SK-N-SH (cell line): ENCODE data around the gene KASH5. TPM values are rescaled to one million over a fixed set of nuclear protein-coding genes. Genes with fewer than 3 reads are reported as not detected.

ENCODE experiments used
- CTCF ChIA-PET: fragments of 300-600, 350-600 bp; formaldehyde crosslinking; extraction: SDS; loops from one replicate; lab custom pipeline; 2021; lab: Yijun Ruan, JAX
- POLR2A ChIA-PET: fragments of 350-600 bp; sonication (Branson Sonifier 250); formaldehyde crosslinking; extraction: SDS; loops from one replicate; lab custom pipeline; 2020; ENCODE audit warnings: antibody characterized with exemption, inconsistent platforms; lab: Yijun Ruan, JAX
- DNase-seq: peaks from one replicate; pipeline ENCODE4 v3.0.0; 2012
- H2AFZ ChIP-seq: fragments of 200-600 bp; sonication (generic); 2 replicates; pipeline ENCODE4 v1.8.1; 2016; ENCODE audit warnings: antibody characterized with exemption, mild to moderate bottlenecking, low read depth
- H3F3A ChIP-seq: fragments of 200-600 bp; sonication (generic); replicated peaks from 2 replicates; pipeline ENCODE3; 2016; ENCODE audit warnings: antibody characterized with exemption, mild to moderate bottlenecking; ENCODE audit not compliant: insufficient read depth
- H3K27ac ChIP-seq, 2 experiments: fragments of 200-500 bp in 1 of 2; fragments of 200-600 bp in 1 of 2; sonication (Bioruptor generic) in 1 of 2; sonication (generic), shearing (Covaris generic) in 1 of 2; 2 replicates each; pipeline versions ENCODE4 v1.5.1 to v1.6.1; 2014 to 2016; ENCODE audit warnings: low read depth in 2 of 2, inconsistent platforms in 1 of 2, low read length in 1 of 2, mild to moderate bottlenecking in 1 of 2, mixed read lengths in 1 of 2
- H3K27me3 ChIP-seq: fragments of 200-600 bp; sonication (generic), shearing (Covaris generic); 2 replicates; pipeline ENCODE4 v1.6.1; 2016; ENCODE audit warnings: mixed run types; ENCODE audit not compliant: insufficient read depth
- H3K36me3 ChIP-seq, 2 experiments: fragments of 200-500 bp in 1 of 2; fragments of 200-600 bp in 1 of 2; sonication (Bioruptor generic) in 1 of 2; sonication (generic) in 1 of 2; replicated peaks in 1 of 2; 2 replicates each; pipeline versions ENCODE3 to v1.5.1; 2014 to 2016; ENCODE audit warnings: low read length in 1 of 2, mild to moderate bottlenecking in 1 of 2; ENCODE audit not compliant: insufficient read depth in 2 of 2, control insufficient read depth in 1 of 2
- H3K4me1 ChIP-seq, 2 experiments: fragments of 200-500 bp in 1 of 2; fragments of 200-600 bp in 1 of 2; sonication (Bioruptor generic) in 1 of 2; sonication (generic), shearing (Covaris generic) in 1 of 2; 2 replicates each; pipeline versions ENCODE4 v1.5.1 to v1.6.1; 2014 to 2016; ENCODE audit warnings: low read depth in 1 of 2, low read length in 1 of 2, mixed run types in 1 of 2; ENCODE audit not compliant: insufficient read depth in 2 of 2, control insufficient read depth in 1 of 2
- H3K4me2 ChIP-seq: fragments of 200-600 bp; sonication (generic), shearing (Covaris generic); 2 replicates; pipeline ENCODE4 v1.6.1; 2017; ENCODE audit warnings: mixed run types
- H3K4me3 ChIP-seq, 2 experiments: fragments of 200-500 bp in 1 of 2; fragments of 200-600 bp in 1 of 2; sonication (Bioruptor generic) in 1 of 2; sonication (generic), shearing (Covaris generic) in 1 of 2; 2 replicates each; pipeline versions ENCODE4 v1.5.1 to v1.8.1; 2014 to 2016; ENCODE audit warnings: low read depth in 2 of 2, inconsistent platforms in 1 of 2, low read length in 1 of 2, mild to moderate bottlenecking in 1 of 2, mixed read lengths in 1 of 2, moderate library complexity in 1 of 2
- H3K79me2 ChIP-seq: fragments of 200-600 bp; sonication (generic); 2 replicates; pipeline ENCODE4 v1.8.1; 2017; ENCODE audit warnings: mild to moderate bottlenecking; ENCODE audit not compliant: insufficient read depth
- H3K9ac ChIP-seq: fragments of 200-600 bp; sonication (generic); 2 replicates; pipeline ENCODE4 v1.6.1; 2017; ENCODE audit warnings: mixed run types
- H3K9me2 ChIP-seq: fragments of 200-600 bp; sonication (generic); 2 replicates; pipeline ENCODE4 v1.6.1; 2017; ENCODE audit warnings: mixed run types
- H3K9me3 ChIP-seq: fragments of 200-600 bp; sonication (generic); 2 replicates; pipeline ENCODE4 v1.6.1; 2017; ENCODE audit warnings: mixed run types, mild to moderate bottlenecking, moderate library complexity
- H4K20me1 ChIP-seq: fragments of 200-600 bp; sonication (generic); 2 replicates; pipeline ENCODE4 v1.6.1; 2017; ENCODE audit warnings: mild to moderate bottlenecking, mixed run types; ENCODE audit not compliant: insufficient read depth
- CHD2 ChIP-seq: fragments of 150-350 bp; IDR thresholded peaks from 2 replicates; pipeline ENCODE4 v1.6.1; 2018; ENCODE audit warnings: low read length; ENCODE audit not compliant: partially characterized antibody
- EP300 ChIP-seq, 2 experiments: IDR thresholded peaks; 2 replicates each; pipeline versions ENCODE4 v1.4.0 to v1.6.1; 2012; ENCODE audit warnings: borderline replicate concordance in 1 of 2, low read depth in 1 of 2, low read length in 1 of 2
- EZH2phosphoT487 ChIP-seq: fragments of 200-600 bp; sonication (generic); IDR thresholded peaks from 2 replicates; pipeline ENCODE4 v1.6.1; 2017; ENCODE audit warnings: low read depth, mixed run types, mild to moderate bottlenecking, antibody characterized with exemption, moderate library complexity, borderline replicate concordance
- FOXJ3 ChIP-seq: sonication (generic); formaldehyde crosslinking; IDR thresholded peaks from 2 replicates; pipeline ENCODE4 v1.5.1; 2020; ENCODE audit warnings: mild to moderate bottlenecking, missing genetic modification reagents
- GATA2 ChIP-seq: sonication (generic); formaldehyde crosslinking; IDR thresholded peaks from 2 replicates; pipeline ENCODE4 v1.5.0; 2020; ENCODE audit warnings: mild to moderate bottlenecking, missing genetic modification reagents
- MEF2A ChIP-seq: IDR thresholded peaks from 2 replicates; pipeline ENCODE4 v1.4.0; 2012; ENCODE audit warnings: low read depth, borderline replicate concordance
- NFIC ChIP-seq: IDR thresholded peaks from 2 replicates; pipeline ENCODE4 v1.4.0; 2012; ENCODE audit warnings: borderline replicate concordance
- RAD21 ChIP-seq: IDR thresholded peaks from 2 replicates; pipeline ENCODE4 v1.6.1; 2012; ENCODE audit warnings: mild to moderate bottlenecking, low read length
- RFX5 ChIP-seq: IDR thresholded peaks from 2 replicates; pipeline ENCODE4 v1.6.1; 2012; ENCODE audit warnings: mild to moderate bottlenecking, improper control_type of control experiment, low read length
- SMC3 ChIP-seq: IDR thresholded peaks from 2 replicates; pipeline ENCODE4 v1.6.1; 2012; ENCODE audit warnings: low read depth, low read length, improper control_type of control experiment
- YY1 ChIP-seq: IDR thresholded peaks from 2 replicates; pipeline ENCODE4 v1.4.0; 2012; ENCODE audit warnings: low read depth, mild to moderate bottlenecking
- WGBS: methylation state at CpG from one replicate; pipeline ENCODE4 v1.1.6; 2017; ENCODE audit warnings: low lambda C conversion rate; 5-methylcytosine and 5-hydroxymethylcytosine counted together
- polyA plus RNA-seq, 3 experiments: library from polyadenylated mRNA; depleted of rRNA; stranded (reverse); fragments of >200 nt; gene quantifications; 2 replicates each; pipeline ENCODE4 v1.2.3, GENCODE V29; 2012
- TF ChIP-seq, protein P1 (sequence below): fragments of 150-350 bp; IDR thresholded peaks from 2 replicates; pipeline ENCODE4 v1.6.1; 2017; ENCODE audit warnings: antibody characterized with exemption, low read length, low read depth, borderline replicate concordance
- TF ChIP-seq, protein P2 (sequence below): IDR thresholded peaks from 2 replicates; pipeline ENCODE4; 2012
- TF ChIP-seq, protein P3 (sequence below): IDR thresholded peaks from 2 replicates; pipeline ENCODE4 v1.4.0; 2012; ENCODE audit warnings: low read depth, borderline replicate concordance
- TF ChIP-seq, protein P4 (sequence below): IDR thresholded peaks from 2 replicates; pipeline ENCODE4 v1.4.0; 2012; ENCODE audit warnings: low read depth, borderline replicate concordance
- TF ChIP-seq, protein P5 (sequence below): fragments of 150-350 bp; IDR thresholded peaks from 2 replicates; pipeline ENCODE4 v1.6.1; 2016; ENCODE audit warnings: mild to moderate bottlenecking, low read depth, low read length
- TF ChIP-seq, protein P6 (sequence below): fragments of 200-600 bp; sonication (generic); IDR thresholded peaks from 2 replicates; pipeline ENCODE4 v1.6.1; 2017; ENCODE audit warnings: antibody characterized with exemption, mild to moderate bottlenecking, moderate library complexity
- TF ChIP-seq, protein P7 (sequence below): IDR thresholded peaks from 2 replicates; pipeline ENCODE4 v1.6.1; 2012; ENCODE audit warnings: mild to moderate bottlenecking, low read depth, low read length, moderate library complexity

Gene KASH5
- polyA plus RNA-seq, 1 of the 3 experiments (the other 2 are of a cell fraction) = 0.20 TPM

DNA sequence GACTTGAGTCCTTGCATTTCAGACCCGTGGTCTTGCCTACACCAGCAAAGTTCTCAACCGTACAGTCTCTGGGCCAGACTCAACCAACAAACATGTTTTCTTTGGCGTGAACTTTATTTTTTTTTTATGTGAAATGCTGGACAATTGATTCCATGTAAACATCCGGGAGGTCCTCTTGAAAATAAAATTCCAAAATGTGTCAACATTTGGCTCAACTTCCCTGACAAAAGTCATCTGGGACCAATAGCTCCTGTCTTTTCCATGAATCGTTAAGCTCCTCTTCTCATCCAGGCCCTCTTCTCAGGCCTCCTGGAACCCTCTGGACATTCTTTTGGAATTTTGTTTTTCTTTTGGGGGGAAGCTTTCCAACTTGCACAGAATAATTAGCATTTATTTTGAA, 67.7 kb downstream of the KASH5 start (continued):
- TF ChIP-seq, protein P1, sequence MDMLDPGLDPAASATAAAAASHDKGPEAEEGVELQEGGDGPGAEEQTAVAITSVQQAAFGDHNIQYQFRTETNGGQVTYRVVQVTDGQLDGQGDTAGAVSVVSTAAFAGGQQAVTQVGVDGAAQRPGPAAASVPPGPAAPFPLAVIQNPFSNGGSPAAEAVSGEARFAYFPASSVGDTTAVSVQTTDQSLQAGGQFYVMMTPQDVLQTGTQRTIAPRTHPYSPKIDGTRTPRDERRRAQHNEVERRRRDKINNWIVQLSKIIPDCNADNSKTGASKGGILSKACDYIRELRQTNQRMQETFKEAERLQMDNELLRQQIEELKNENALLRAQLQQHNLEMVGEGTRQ = no peak

DNA sequence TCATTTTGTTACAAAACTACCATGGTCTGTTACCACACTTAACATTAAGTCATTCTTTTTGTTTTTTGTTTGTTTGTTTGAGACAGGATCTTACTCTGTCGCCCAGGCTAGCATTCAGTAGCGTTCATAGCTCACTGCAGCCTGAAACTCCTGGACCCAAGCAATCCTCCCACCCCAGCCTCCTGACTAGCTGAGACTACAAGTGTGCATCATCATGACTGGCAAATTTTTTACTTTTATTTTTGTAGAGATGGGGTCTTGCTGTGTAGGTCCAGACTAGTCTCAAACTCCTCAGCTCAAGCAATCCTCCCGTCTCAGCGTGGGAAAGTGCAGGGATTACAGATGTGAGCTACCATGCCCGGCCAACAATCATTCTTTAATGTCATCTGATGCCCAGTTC, 68.3 kb downstream of the KASH5 start:
- no peak overlapping the region for H3K9ac ChIP-seq
- H3K9me3 ChIP-seq = no peaks in the 10 kb centered on the region
- peaks cover 0 to 8% of the 10 kb centered on the region in 2 experiments; a peak in 1 of 4 replicates for H3K4me1 ChIP-seq
- TF ChIP-seq SMC3 = no peak
- TF ChIP-seq MEF2A = no peak
- TF ChIP-seq, protein P2, sequence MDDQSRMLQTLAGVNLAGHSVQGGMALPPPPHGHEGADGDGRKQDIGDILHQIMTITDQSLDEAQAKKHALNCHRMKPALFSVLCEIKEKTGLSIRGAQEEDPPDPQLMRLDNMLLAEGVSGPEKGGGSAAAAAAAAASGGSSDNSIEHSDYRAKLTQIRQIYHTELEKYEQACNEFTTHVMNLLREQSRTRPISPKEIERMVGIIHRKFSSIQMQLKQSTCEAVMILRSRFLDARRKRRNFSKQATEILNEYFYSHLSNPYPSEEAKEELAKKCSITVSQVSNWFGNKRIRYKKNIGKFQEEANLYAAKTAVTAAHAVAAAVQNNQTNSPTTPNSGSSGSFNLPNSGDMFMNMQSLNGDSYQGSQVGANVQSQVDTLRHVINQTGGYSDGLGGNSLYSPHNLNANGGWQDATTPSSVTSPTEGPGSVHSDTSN = no peak
- no peak for TF ChIP-seq RFX5
- TF ChIP-seq, protein P3, sequence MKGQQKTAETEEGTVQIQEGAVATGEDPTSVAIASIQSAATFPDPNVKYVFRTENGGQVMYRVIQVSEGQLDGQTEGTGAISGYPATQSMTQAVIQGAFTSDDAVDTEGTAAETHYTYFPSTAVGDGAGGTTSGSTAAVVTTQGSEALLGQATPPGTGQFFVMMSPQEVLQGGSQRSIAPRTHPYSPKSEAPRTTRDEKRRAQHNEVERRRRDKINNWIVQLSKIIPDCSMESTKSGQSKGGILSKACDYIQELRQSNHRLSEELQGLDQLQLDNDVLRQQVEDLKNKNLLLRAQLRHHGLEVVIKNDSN = no peak
- TF ChIP-seq, protein P4, sequence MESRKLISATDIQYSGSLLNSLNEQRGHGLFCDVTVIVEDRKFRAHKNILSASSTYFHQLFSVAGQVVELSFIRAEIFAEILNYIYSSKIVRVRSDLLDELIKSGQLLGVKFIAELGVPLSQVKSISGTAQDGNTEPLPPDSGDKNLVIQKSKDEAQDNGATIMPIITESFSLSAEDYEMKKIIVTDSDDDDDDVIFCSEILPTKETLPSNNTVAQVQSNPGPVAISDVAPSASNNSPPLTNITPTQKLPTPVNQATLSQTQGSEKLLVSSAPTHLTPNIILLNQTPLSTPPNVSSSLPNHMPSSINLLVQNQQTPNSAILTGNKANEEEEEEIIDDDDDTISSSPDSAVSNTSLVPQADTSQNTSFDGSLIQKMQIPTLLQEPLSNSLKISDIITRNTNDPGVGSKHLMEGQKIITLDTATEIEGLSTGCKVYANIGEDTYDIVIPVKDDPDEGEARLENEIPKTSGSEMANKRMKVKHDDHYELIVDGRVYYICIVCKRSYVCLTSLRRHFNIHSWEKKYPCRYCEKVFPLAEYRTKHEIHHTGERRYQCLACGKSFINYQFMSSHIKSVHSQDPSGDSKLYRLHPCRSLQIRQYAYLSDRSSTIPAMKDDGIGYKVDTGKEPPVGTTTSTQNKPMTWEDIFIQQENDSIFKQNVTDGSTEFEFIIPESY = no peak
- TF ChIP-seq, protein P5, sequence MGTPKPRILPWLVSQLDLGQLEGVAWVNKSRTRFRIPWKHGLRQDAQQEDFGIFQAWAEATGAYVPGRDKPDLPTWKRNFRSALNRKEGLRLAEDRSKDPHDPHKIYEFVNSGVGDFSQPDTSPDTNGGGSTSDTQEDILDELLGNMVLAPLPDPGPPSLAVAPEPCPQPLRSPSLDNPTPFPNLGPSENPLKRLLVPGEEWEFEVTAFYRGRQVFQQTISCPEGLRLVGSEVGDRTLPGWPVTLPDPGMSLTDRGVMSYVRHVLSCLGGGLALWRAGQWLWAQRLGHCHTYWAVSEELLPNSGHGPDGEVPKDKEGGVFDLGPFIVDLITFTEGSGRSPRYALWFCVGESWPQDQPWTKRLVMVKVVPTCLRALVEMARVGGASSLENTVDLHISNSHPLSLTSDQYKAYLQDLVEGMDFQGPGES = no peak
- TF ChIP-seq FOXJ3 = no peak
- TF ChIP-seq YY1 = no peak
- TF ChIP-seq, protein P6, sequence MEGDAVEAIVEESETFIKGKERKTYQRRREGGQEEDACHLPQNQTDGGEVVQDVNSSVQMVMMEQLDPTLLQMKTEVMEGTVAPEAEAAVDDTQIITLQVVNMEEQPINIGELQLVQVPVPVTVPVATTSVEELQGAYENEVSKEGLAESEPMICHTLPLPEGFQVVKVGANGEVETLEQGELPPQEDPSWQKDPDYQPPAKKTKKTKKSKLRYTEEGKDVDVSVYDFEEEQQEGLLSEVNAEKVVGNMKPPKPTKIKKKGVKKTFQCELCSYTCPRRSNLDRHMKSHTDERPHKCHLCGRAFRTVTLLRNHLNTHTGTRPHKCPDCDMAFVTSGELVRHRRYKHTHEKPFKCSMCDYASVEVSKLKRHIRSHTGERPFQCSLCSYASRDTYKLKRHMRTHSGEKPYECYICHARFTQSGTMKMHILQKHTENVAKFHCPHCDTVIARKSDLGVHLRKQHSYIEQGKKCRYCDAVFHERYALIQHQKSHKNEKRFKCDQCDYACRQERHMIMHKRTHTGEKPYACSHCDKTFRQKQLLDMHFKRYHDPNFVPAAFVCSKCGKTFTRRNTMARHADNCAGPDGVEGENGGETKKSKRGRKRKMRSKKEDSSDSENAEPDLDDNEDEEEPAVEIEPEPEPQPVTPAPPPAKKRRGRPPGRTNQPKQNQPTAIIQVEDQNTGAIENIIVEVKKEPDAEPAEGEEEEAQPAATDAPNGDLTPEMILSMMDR = no peak
- TF ChIP-seq GATA2 (CRISPR knock-in tag) = no peak
- no peak for TF ChIP-seq RAD21
- TF ChIP-seq EP300 (IDR thresholded peaks at IDR 0.05; ENCODE audit: borderline replicate concordance in 1 of 2, low read depth in 1 of 2, low read length in 1 of 2) = no peak
- TF ChIP-seq, protein P7, sequence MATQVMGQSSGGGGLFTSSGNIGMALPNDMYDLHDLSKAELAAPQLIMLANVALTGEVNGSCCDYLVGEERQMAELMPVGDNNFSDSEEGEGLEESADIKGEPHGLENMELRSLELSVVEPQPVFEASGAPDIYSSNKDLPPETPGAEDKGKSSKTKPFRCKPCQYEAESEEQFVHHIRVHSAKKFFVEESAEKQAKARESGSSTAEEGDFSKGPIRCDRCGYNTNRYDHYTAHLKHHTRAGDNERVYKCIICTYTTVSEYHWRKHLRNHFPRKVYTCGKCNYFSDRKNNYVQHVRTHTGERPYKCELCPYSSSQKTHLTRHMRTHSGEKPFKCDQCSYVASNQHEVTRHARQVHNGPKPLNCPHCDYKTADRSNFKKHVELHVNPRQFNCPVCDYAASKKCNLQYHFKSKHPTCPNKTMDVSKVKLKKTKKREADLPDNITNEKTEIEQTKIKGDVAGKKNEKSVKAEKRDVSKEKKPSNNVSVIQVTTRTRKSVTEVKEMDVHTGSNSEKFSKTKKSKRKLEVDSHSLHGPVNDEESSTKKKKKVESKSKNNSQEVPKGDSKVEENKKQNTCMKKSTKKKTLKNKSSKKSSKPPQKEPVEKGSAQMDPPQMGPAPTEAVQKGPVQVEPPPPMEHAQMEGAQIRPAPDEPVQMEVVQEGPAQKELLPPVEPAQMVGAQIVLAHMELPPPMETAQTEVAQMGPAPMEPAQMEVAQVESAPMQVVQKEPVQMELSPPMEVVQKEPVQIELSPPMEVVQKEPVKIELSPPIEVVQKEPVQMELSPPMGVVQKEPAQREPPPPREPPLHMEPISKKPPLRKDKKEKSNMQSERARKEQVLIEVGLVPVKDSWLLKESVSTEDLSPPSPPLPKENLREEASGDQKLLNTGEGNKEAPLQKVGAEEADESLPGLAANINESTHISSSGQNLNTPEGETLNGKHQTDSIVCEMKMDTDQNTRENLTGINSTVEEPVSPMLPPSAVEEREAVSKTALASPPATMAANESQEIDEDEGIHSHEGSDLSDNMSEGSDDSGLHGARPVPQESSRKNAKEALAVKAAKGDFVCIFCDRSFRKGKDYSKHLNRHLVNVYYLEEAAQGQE = no peak
- no peak for TF ChIP-seq CHD2
- no peak for TF ChIP-seq EZH2phosphoT487
- TF ChIP-seq NFIC = no peak
- no peaks in the 10 kb centered on the region for H4K20me1 ChIP-seq
- H3K79me2 ChIP-seq = peaks cover 25% of the 10 kb centered on the region
- CTCF ChIA-PET = interaction anchor here (0.9 to 2.8 kb wide), 4 partner anchors 14 to 90 kb away, joined by 3 to 7 read pairs (median 4); no protein-coding TSS in a partner anchor
- H2AFZ ChIP-seq = no peak overlapping the region
- no peak overlapping the region for H3K4me3 ChIP-seq
- H3K36me3 ChIP-seq = no peaks in the 10 kb centered on the region
- H3K9me2 ChIP-seq = no peaks in the 10 kb centered on the region
- DNase-seq = no peak
- WGBS = 89% methylated on average over 5 of the region's 5 CpGs
- no peak overlapping the region for H3K27ac ChIP-seq
- H3K4me2 ChIP-seq = no peak overlapping the region
- H3F3A ChIP-seq = peaks cover 23% of the 10 kb centered on the region
- POLR2A ChIA-PET = no interaction called here
- H3K27me3 ChIP-seq = no peaks in the 10 kb centered on the region
